Esophagus muscularis mucosa (tissue), 3 donors: ENCODE data around the gene ANKRD13B.

Source experiments
- CTCF ChIP-seq, 3 experiments: fragments of 200-600 bp in 2 of 3; fragments of 450-650 bp in 1 of 3; sonication (generic) in 2 of 3; IDR thresholded peaks; one replicate each; pipeline ENCODE4 v1.5.1; 2017 to 2019; ENCODE audit warnings: antibody characterized with exemption in 3 of 3, mild to moderate bottlenecking in 2 of 3, moderate library complexity in 1 of 3
- POLR2AphosphoS5 ChIP-seq, 2 donors: sonication (generic); formaldehyde crosslinking; IDR thresholded peaks; one replicate each; pipeline ENCODE4 v1.6.1; 2017; ENCODE audit warnings: antibody characterized with exemption in 2 of 2

- no peak for TF ChIP-seq CTCF (IDR thresholded peaks at IDR 0.05)
- TF ChIP-seq POLR2AphosphoS5 (IDR thresholded peaks at IDR 0.05): no peak
Observed at GRCh38 chr17:29633886-29634285, 41.0 kb downstream of the ANKRD13B start.
